ENCODE data around the gene VAMP2. TPM values are rescaled to one million over a fixed set of nuclear protein-coding genes. Genes with fewer than 3 reads are reported as not detected.

Gene VAMP2
- total RNA-seq, 1 donor from 2014 or later = 56.6 TPM

- intact Hi-C loops (cut with DNase I) = loop anchor here (1.0 to 2.0 kb wide), 4 partner anchors 39 to 103 kb away; no protein-coding TSS in a partner anchor
- peak; percentile 70 for ATAC-seq
- peak; percentile 87 for DNase-seq (ENCODE audit: missing footprints)
These were observed 42.9 kb downstream of the VAMP2 start for GRCh38 chr17:8119581-8120519.

- intact Hi-C loops (cut with DNase I) = loop anchor here (1.0 to 2.0 kb wide), 3 partner anchors 58 to 104 kb away; no protein-coding TSS in a partner anchor
- ATAC-seq = peak; percentile 86
- peak; percentile 96 for DNase-seq (ENCODE audit: missing footprints)
These were observed 43.8 kb downstream of the VAMP2 start for GRCh38 chr17:8118769-8119580.

- intact Hi-C loops (cut with DNase I) = loop anchor here (2.0 kb wide), 2 partner anchors 57 to 105 kb away; no protein-coding TSS in a partner anchor
- ATAC-seq = no peak
- no peak for DNase-seq (ENCODE audit: missing footprints)
These were observed 44.6 kb downstream of the VAMP2 start, which contains the start of gene ALOXE3 for GRCh38 chr17:8117980-8118768. TSS of gene ALOXE3 (minus strand) at chr17:8118514. CDS start at chr17:8117990, 524 bp downstream.

GRCh38 chr17:8117367-8117979 is 45.3 kb downstream of the VAMP2 start:
- DNase-seq (ENCODE audit: missing footprints) (no peak), ATAC-seq (no peak)
- intact Hi-C loops (cut with DNase I) = no loop called here

GRCh38 chr17:8116776-8117175 is 46.0 kb downstream of the VAMP2 start:
- ATAC-seq = no peak
- intact Hi-C loops (cut with DNase I) = no loop called here

GRCh38 chr17:8110907-8111306 is 51.8 kb downstream of the VAMP2 start:
- no peak for DNase-seq (ENCODE audit: missing footprints)
- intact Hi-C loops (cut with DNase I) = loop anchor here (5.0 kb wide), 1 partner anchor 39 kb away; no protein-coding TSS in a partner anchor
- ATAC-seq = no peak

More at GRCh38 chr17:8116776-8117175, 46.0 kb downstream of the VAMP2 start:
- no peak for DNase-seq (ENCODE audit: missing footprints)

GRCh38 chr17:8110456-8110804 is 52.3 kb downstream of the VAMP2 start:
- intact Hi-C loops (cut with DNase I) = loop anchor here (5.0 kb wide), 1 partner anchor 38 kb away; no protein-coding TSS in a partner anchor

GRCh38 chr17:8109661-8110455 is 52.9 kb downstream of the VAMP2 start:
- intact Hi-C loops (cut with DNase I) = loop anchor here (5.0 kb wide), 1 partner anchor 38 kb away; no protein-coding TSS in a partner anchor
- ATAC-seq = peak; percentile 56
- peak; percentile 88 for DNase-seq (ENCODE audit: missing footprints)

More at GRCh38 chr17:8110456-8110804, 52.3 kb downstream of the VAMP2 start:
- no peak for ATAC-seq
- DNase-seq (ENCODE audit: missing footprints) = no peak

Small RNA genes within 50 kb of the gene (microRNA-seq; reads per million reads assigned to microRNA genes)
- gene MIR4521 (25.6 reads per million, percentile 35 among the genes with 10 or more reads in this experiment), gene MIR6883 (not detected)

Other genes starting within 250 kb of the VAMP2 start
- gene RNF227, start 246.7 kb downstream of the VAMP2 start, total RNA-seq = 0.70 TPM
- gene KCNAB3, start 233.1 kb downstream of the VAMP2 start, total RNA-seq = 0.32 TPM
- 118 TPM for gene TRAPPC1, start 231.0 kb downstream of the VAMP2 start, total RNA-seq
- gene CNTROB, start 230.7 kb downstream of the VAMP2 start, total RNA-seq = 9.6 TPM
- gene GUCY2D, start 160.3 kb downstream of the VAMP2 start, total RNA-seq = 0.35 TPM
- 0.16 TPM for gene ALOX15B, start 123.9 kb downstream of the VAMP2 start, total RNA-seq
- not detected for gene ALOX12B, start 75.2 kb downstream of the VAMP2 start, total RNA-seq
- not detected for gene ALOXE3, start 44.4 kb downstream of the VAMP2 start, total RNA-seq
- gene HES7, start 38.8 kb downstream of the VAMP2 start, total RNA-seq = not detected
- gene PER1, start 10.5 kb downstream of the VAMP2 start, total RNA-seq = 124 TPM
- gene TMEM107, start 13.4 kb upstream of the VAMP2 start, total RNA-seq = 6.7 TPM
- 9.2 TPM for gene BORCS6, start 27.2 kb upstream of the VAMP2 start, total RNA-seq
- gene AURKB, start 47.6 kb upstream of the VAMP2 start, total RNA-seq = 1.2 TPM
- 13.1 TPM for gene CTC1, start 85.1 kb upstream of the VAMP2 start, total RNA-seq
- 14.7 TPM for gene PFAS, start 86.3 kb upstream of the VAMP2 start, total RNA-seq
- 25.7 TPM for gene RANGRF, start 125.7 kb upstream of the VAMP2 start, total RNA-seq
- 2.3 TPM for gene SLC25A35, start 132.5 kb upstream of the VAMP2 start, total RNA-seq
- 21.4 TPM for gene ARHGEF15, start 147.3 kb upstream of the VAMP2 start, total RNA-seq
- not detected for gene ODF4, start 176.9 kb upstream of the VAMP2 start, total RNA-seq
- 1,104 TPM for gene RPL26, start 220.2 kb upstream of the VAMP2 start, total RNA-seq
- gene RNF222, start 234.9 kb upstream of the VAMP2 start, total RNA-seq = not detected